ENCODE results near the gene TBATA.

TBATA gene

GRCh38 chr10:70753841-70754621 lies 31.1 kb downstream of the TBATA start:
- Histone ChIP-seq H3K4me1 (ENCODE audit: insufficient read depth, low read length) (no peaks in the 10 kb centered on the region), H3K27me3 (ENCODE audit: insufficient read depth, low read length) (no peaks in the 10 kb centered on the region), H3K36me3 (ENCODE audit: insufficient read depth, low read depth, low read length) (no peaks in the 10 kb centered on the region), H3K4me3 (ENCODE audit: low read length) (no peak overlapping the region), H3K27ac (ENCODE audit: low read length) (no peak overlapping the region), H3K9me3 (ENCODE audit: insufficient read depth, low read depth, low read length) (no peaks in the 10 kb centered on the region), H3K9ac (ENCODE audit: low read depth, low read length) (no peak overlapping the region)

- Histone ChIP-seq H3K9me3 (ENCODE audit: insufficient read depth, low read depth, low read length) (no peaks in the 10 kb centered on the region), H3K9ac (ENCODE audit: low read depth, low read length) (no peak overlapping the region), H3K27me3 (ENCODE audit: insufficient read depth, low read length) (no peaks in the 10 kb centered on the region), H3K27ac (ENCODE audit: low read length) (no peak overlapping the region), H3K4me1 (ENCODE audit: insufficient read depth, low read length) (no peaks in the 10 kb centered on the region), H3K36me3 (ENCODE audit: insufficient read depth, low read depth, low read length) (no peaks in the 10 kb centered on the region), H3K4me3 (ENCODE audit: low read length) (no peak overlapping the region)
These were observed 32.0 kb downstream of the TBATA start for GRCh38 chr10:70753026-70753663.

- no peak overlapping the region for H3K9ac ChIP-seq (ENCODE audit: low read depth, low read length)
- no peaks in the 10 kb centered on the region for H3K36me3 ChIP-seq (ENCODE audit: insufficient read depth, low read depth, low read length)
- no peaks in the 10 kb centered on the region for H3K27me3 ChIP-seq (ENCODE audit: insufficient read depth, low read length)
- no peak overlapping the region for H3K27ac ChIP-seq (ENCODE audit: low read length)
- H3K4me3 ChIP-seq (ENCODE audit: low read length): no peak overlapping the region
- H3K4me1 ChIP-seq (ENCODE audit: insufficient read depth, low read length): no peaks in the 10 kb centered on the region
- H3K9me3 ChIP-seq (ENCODE audit: insufficient read depth, low read depth, low read length): no peaks in the 10 kb centered on the region
These were observed 32.6 kb downstream of the TBATA start for GRCh38 chr10:70752571-70752970.

- Histone ChIP-seq H3K27ac (ENCODE audit: low read length) (no peak overlapping the region), H3K9me3 (ENCODE audit: insufficient read depth, low read depth, low read length) (no peaks in the 10 kb centered on the region), H3K4me1 (ENCODE audit: insufficient read depth, low read length) (no peaks in the 10 kb centered on the region), H3K9ac (ENCODE audit: low read depth, low read length) (no peak overlapping the region), H3K36me3 (ENCODE audit: insufficient read depth, low read depth, low read length) (no peaks in the 10 kb centered on the region), H3K4me3 (ENCODE audit: low read length) (no peak overlapping the region), H3K27me3 (ENCODE audit: insufficient read depth, low read length) (no peaks in the 10 kb centered on the region)
These were observed 33.2 kb downstream of the TBATA start for GRCh38 chr10:70751991-70752390.

- Histone ChIP-seq H3K27ac (ENCODE audit: low read length) (no peak overlapping the region), H3K36me3 (ENCODE audit: insufficient read depth, low read depth, low read length) (no peaks in the 10 kb centered on the region), H3K9me3 (ENCODE audit: insufficient read depth, low read depth, low read length) (no peaks in the 10 kb centered on the region), H3K27me3 (ENCODE audit: insufficient read depth, low read length) (no peaks in the 10 kb centered on the region), H3K4me3 (ENCODE audit: low read length) (no peak overlapping the region), H3K4me1 (ENCODE audit: insufficient read depth, low read length) (no peaks in the 10 kb centered on the region), H3K9ac (ENCODE audit: low read depth, low read length) (no peak overlapping the region)
These were observed 33.8 kb downstream of the TBATA start for GRCh38 chr10:70751356-70751755.

- Histone ChIP-seq H3K27me3 (ENCODE audit: insufficient read depth, low read length) (no peaks in the 10 kb centered on the region), H3K9ac (ENCODE audit: low read depth, low read length) (no peak overlapping the region), H3K36me3 (ENCODE audit: insufficient read depth, low read depth, low read length) (no peaks in the 10 kb centered on the region), H3K4me3 (ENCODE audit: low read length) (no peak overlapping the region), H3K27ac (ENCODE audit: low read length) (no peak overlapping the region), H3K9me3 (ENCODE audit: insufficient read depth, low read depth, low read length) (no peaks in the 10 kb centered on the region), H3K4me1 (ENCODE audit: insufficient read depth, low read length) (no peaks in the 10 kb centered on the region)
These were observed 34.9 kb downstream of the TBATA start for GRCh38 chr10:70750156-70750703.

- Histone ChIP-seq H3K4me1 (ENCODE audit: insufficient read depth, low read length) (no peaks in the 10 kb centered on the region), H3K36me3 (ENCODE audit: insufficient read depth, low read depth, low read length) (no peaks in the 10 kb centered on the region), H3K4me3 (ENCODE audit: low read length) (no peak overlapping the region), H3K27me3 (ENCODE audit: insufficient read depth, low read length) (no peaks in the 10 kb centered on the region), H3K9ac (ENCODE audit: low read depth, low read length) (no peak overlapping the region), H3K27ac (ENCODE audit: low read length) (no peak overlapping the region), H3K9me3 (ENCODE audit: insufficient read depth, low read depth, low read length) (no peaks in the 10 kb centered on the region)
These were observed 35.4 kb downstream of the TBATA start for GRCh38 chr10:70749756-70750155.

GRCh38 chr10:70748801-70749573 lies 36.2 kb downstream of the TBATA start:
- H3K9ac ChIP-seq (ENCODE audit: low read depth, low read length): no peak overlapping the region
- no peak overlapping the region for H3K4me3 ChIP-seq (ENCODE audit: low read length)
- no peaks in the 10 kb centered on the region for H3K9me3 ChIP-seq (ENCODE audit: insufficient read depth, low read depth, low read length)
- H3K4me1 ChIP-seq (ENCODE audit: insufficient read depth, low read length): no peaks in the 10 kb centered on the region
- H3K36me3 ChIP-seq (ENCODE audit: insufficient read depth, low read depth, low read length): no peaks in the 10 kb centered on the region
- H3K27ac ChIP-seq (ENCODE audit: low read length): no peak overlapping the region
- no peaks in the 10 kb centered on the region for H3K27me3 ChIP-seq (ENCODE audit: insufficient read depth, low read length)

GRCh38 chr10:70748305-70748704 lies 36.9 kb downstream of the TBATA start:
- H3K9me3 ChIP-seq (ENCODE audit: insufficient read depth, low read depth, low read length): no peaks in the 10 kb centered on the region
- H3K9ac ChIP-seq (ENCODE audit: low read depth, low read length): no peak overlapping the region
- no peak overlapping the region for H3K4me3 ChIP-seq (ENCODE audit: low read length)
- no peak overlapping the region for H3K27ac ChIP-seq (ENCODE audit: low read length)
- H3K4me1 ChIP-seq (ENCODE audit: insufficient read depth, low read length): no peaks in the 10 kb centered on the region
- H3K27me3 ChIP-seq (ENCODE audit: insufficient read depth, low read length): no peaks in the 10 kb centered on the region
- no peaks in the 10 kb centered on the region for H3K36me3 ChIP-seq (ENCODE audit: insufficient read depth, low read depth, low read length)

GRCh38 chr10:70747192-70747965 lies 37.8 kb downstream of the TBATA start:
- no peak overlapping the region for H3K9ac ChIP-seq (ENCODE audit: low read depth, low read length)
- no peaks in the 10 kb centered on the region for H3K36me3 ChIP-seq (ENCODE audit: insufficient read depth, low read depth, low read length)
- no peaks in the 10 kb centered on the region for H3K4me1 ChIP-seq (ENCODE audit: insufficient read depth, low read length)
- no peak overlapping the region for H3K27ac ChIP-seq (ENCODE audit: low read length)
- no peaks in the 10 kb centered on the region for H3K27me3 ChIP-seq (ENCODE audit: insufficient read depth, low read length)
- no peaks in the 10 kb centered on the region for H3K9me3 ChIP-seq (ENCODE audit: insufficient read depth, low read depth, low read length)
- no peak overlapping the region for H3K4me3 ChIP-seq (ENCODE audit: low read length)

- Histone ChIP-seq H3K27me3 (ENCODE audit: insufficient read depth, low read length) (no peaks in the 10 kb centered on the region), H3K4me1 (ENCODE audit: insufficient read depth, low read length) (no peaks in the 10 kb centered on the region), H3K9ac (ENCODE audit: low read depth, low read length) (no peak overlapping the region), H3K27ac (ENCODE audit: low read length) (no peak overlapping the region), H3K36me3 (ENCODE audit: insufficient read depth, low read depth, low read length) (no peaks in the 10 kb centered on the region), H3K9me3 (ENCODE audit: insufficient read depth, low read depth, low read length) (no peaks in the 10 kb centered on the region), H3K4me3 (ENCODE audit: low read length) (no peak overlapping the region)
These were observed 39.6 kb downstream of the TBATA start for GRCh38 chr10:70745555-70745954.

Measured in iPS-20b (cell line).